Choroid plexus epithelial cell (primary cell): Measurements from ENCODE around the gene BBS9.

Experiments used
- DNase-seq: peaks from one replicate; pipeline ENCODE4 v3.0.0-alpha.2; 2010; ENCODE audit warnings: low read depth
- H3K4me3 ChIP-seq: 2 replicates; pipeline ENCODE4 v1.5.1; 2011; ENCODE audit warnings: low read depth, mild to moderate bottlenecking, control low read depth, low read length, moderate library complexity
- CTCF ChIP-seq: conservative IDR thresholded peaks from 2 replicates; pipeline ENCODE4 v1.5.1; 2011; ENCODE audit warnings: low read depth, mild to moderate bottlenecking, control low read depth, inconsistent platforms, low read length, moderate library complexity

BBS9 gene

DNA sequence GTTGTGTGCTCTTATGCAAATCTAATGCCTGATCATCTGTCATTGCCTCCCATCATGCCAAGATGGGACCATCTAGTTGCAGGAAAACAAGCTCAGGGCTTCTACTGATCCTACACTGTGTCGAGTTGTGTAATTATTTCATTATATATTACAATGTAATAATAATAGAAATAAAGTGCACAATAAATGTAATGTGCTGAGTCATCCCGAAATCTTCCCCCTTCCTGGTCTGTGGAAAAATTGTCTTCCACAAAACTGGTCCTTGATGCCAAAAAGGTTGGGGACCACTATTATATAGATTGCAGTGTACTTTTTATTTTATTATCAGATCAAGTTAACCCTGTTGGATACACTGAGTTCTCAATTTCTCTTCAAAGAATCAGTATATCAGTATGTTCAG is 50.2 kb downstream of the BBS9 start:
- no peak for TF ChIP-seq CTCF

DNA sequence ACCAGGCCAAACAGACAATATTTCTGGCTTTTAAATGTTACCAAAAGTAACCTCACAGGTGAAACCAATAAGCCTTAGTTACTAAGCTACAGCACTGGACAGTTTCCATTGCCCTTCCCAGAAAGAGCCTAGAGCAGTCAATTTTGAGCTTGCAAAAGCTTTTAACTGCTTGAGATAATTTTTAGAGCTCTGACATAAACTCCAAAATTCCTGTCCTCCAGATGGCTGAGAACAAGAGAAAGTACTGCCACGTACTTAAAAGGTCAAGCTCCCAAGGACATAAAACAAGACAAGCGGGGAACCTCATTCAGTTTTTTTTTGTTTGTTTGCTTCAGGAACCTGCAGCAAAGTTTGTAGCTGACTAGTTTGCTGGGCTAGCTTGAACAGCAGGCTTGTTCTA is 54.1 kb downstream of the BBS9 start:
- DNase-seq, result no peak
- TF ChIP-seq CTCF, result no peak
- no peak overlapping the region for H3K4me3 ChIP-seq

More for the DNA sequence above, 50.2 kb downstream of the BBS9 start:
- no peak for DNase-seq
- H3K4me3 ChIP-seq, result no peak overlapping the region

- H3K4me3 ChIP-seq, result no peak overlapping the region
- no peak for DNase-seq
- no peak for TF ChIP-seq CTCF
These were observed 55.5 kb downstream of the BBS9 start for GRCh38 chr7:33184828-33185227.

GRCh38 chr7:33185786-33186185 is 56.4 kb downstream of the BBS9 start:
- DNase-seq, result peak; percentile 80
- no peak overlapping the region for H3K4me3 ChIP-seq
- TF ChIP-seq CTCF, result peak; percentile 74

GRCh38 chr7:33186192-33186591 is 56.8 kb downstream of the BBS9 start:
- peak; percentile 83 for DNase-seq
- TF ChIP-seq CTCF, result no peak
- H3K4me3 ChIP-seq, result no peak overlapping the region

GRCh38 chr7:33190688-33191304 is 61.4 kb downstream of the BBS9 start:
- H3K4me3 ChIP-seq, result no peak overlapping the region
- DNase-seq, result no peak
- TF ChIP-seq CTCF, result no peak

DNA sequence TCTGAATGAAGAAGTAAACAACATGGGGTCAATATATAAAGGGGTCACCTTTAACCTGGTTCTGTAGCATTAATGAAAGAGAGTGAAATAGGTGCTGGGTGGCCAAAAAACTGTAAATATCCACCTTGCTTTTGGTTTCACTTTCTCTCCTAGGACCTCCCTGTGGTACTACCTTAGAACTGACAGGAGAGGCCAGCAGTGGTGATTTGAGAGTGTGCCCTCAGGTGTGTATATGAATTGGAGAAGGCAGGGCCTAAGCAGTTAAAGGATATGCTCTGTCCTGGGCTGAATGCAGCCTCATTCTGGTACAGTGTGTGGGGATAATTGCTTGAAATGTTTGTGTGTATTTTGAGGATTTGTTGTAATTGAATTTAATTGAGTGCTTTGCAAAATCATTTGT is 62.0 kb downstream of the BBS9 start:
- no peak overlapping the region for H3K4me3 ChIP-seq
- no peak for TF ChIP-seq CTCF
- no peak for DNase-seq
